A549 (cell line): ENCODE data around the gene CASTOR1. TPM values are rescaled to one million over a fixed set of nuclear protein-coding genes. Genes with fewer than 3 reads are reported as not detected.

ENCODE experiments used
- ATAC-seq, 2 experiments: fragments of 200-7000 bp in 1 of 2; fragments of >200 bp in 1 of 2; cut with Nextera tagmentation in 1 of 2; cut with Tn5 transposase in 1 of 2; 3 replicates each; pipeline versions ENCODE4 v1.8.0 to v1.9.1; 2018 to 2020; ENCODE audit warnings: mild to moderate bottlenecking in 1 of 2, moderate library complexity in 1 of 2
- CTCF ChIA-PET: fragments of 300-600 bp; sonication (Branson Sonifier 250); formaldehyde crosslinking; extraction: SDS; loops from one replicate; lab custom pipeline; 2021; ENCODE audit warnings: antibody characterized with exemption, inconsistent platforms; lab: Yijun Ruan, JAX
- POLR2A ChIA-PET: fragments of 350-600 bp; formaldehyde crosslinking; extraction: SDS; loops from one replicate; lab custom pipeline; 2021; ENCODE audit warnings: antibody characterized with exemption, inconsistent platforms; lab: Yijun Ruan, JAX
- DNase-seq, 2 experiments: peaks; one replicate each; pipeline versions ENCODE4 v3.0.0 to v3.0.0-alpha.2; 2011 to 2016; ENCODE audit warnings: low read depth in 1 of 2, low spot score in 1 of 2
- FAIRE-seq: peaks from 2 replicates; lab custom pipeline; 2011; peaks lifted over from hg19 to GRCh38; lab: Jason Lieb, UNC
- H3K27ac ChIP-seq, 2 experiments: fragments of >200 bp; sonication (Bioruptor Twin); formaldehyde crosslinking; 3 replicates each; pipeline ENCODE4 v1.5.1; 2016 to 2017
- H3K4me1 ChIP-seq: fragments of >200 bp; sonication (Bioruptor Twin); formaldehyde crosslinking; 3 replicates; pipeline ENCODE4 v1.6.1; 2016
- H3K4me2 ChIP-seq: fragments of >200 bp; sonication (Bioruptor Twin); formaldehyde crosslinking; 3 replicates; pipeline ENCODE4 v1.6.1; 2016
- H3K4me3 ChIP-seq: fragments of >200 bp; sonication (Bioruptor Twin); formaldehyde crosslinking; 3 replicates; pipeline ENCODE4 v1.5.1; 2016
- H3K9me3 ChIP-seq: fragments of >200 bp; sonication (Bioruptor Twin); formaldehyde crosslinking; 3 replicates; pipeline ENCODE4 v1.6.1; 2016
- BCL3 ChIP-seq: fragments of >200 bp; sonication (Bioruptor Twin); formaldehyde crosslinking; IDR thresholded peaks from 3 replicates; pipeline ENCODE4 v1.6.1; 2016
- BHLHE40 ChIP-seq: IDR thresholded peaks from 2 replicates; pipeline ENCODE4 v1.6.1; 2012; ENCODE audit warnings: low read depth, low read length, inconsistent platforms
- CBX2 ChIP-seq: fragments of 200-600 bp; sonication (generic); IDR thresholded peaks from 2 replicates; pipeline ENCODE4 v1.6.1; 2016; ENCODE audit warnings: low read depth, mild to moderate bottlenecking, borderline replicate concordance
- CEBPB ChIP-seq, 2 experiments: fragments of >200 bp in 1 of 2; sonication (Bioruptor Twin) in 1 of 2; formaldehyde crosslinking in 1 of 2; IDR thresholded peaks; 2 replicates each; pipeline ENCODE4 v1.6.1; 2012 to 2016
- EHMT2 ChIP-seq: fragments of 200-600 bp; sonication (generic); IDR thresholded peaks from 2 replicates; pipeline ENCODE4 v1.6.1; 2016; ENCODE audit warnings: antibody characterized with exemption, low read depth, mild to moderate bottlenecking, moderate library complexity
- FOSL2 ChIP-seq, 2 experiments: fragments of 450-650 bp in 1 of 2; fragments of >200 bp in 1 of 2; sonication (Bioruptor Twin) in 1 of 2; formaldehyde crosslinking; IDR thresholded peaks; 2 replicates each; pipeline versions ENCODE4 v1.5.0 to v1.6.1; 2016 to 2020; ENCODE audit warnings: mild to moderate bottlenecking in 1 of 2, moderate library complexity in 1 of 2
- FOXS1 ChIP-seq: fragments of 250-450 bp; sonication (Bioruptor Pico); IDR thresholded peaks from 2 replicates; pipeline ENCODE4 v1.5.0; 2020; ENCODE audit warnings: mild to moderate bottlenecking, moderate library complexity
- GATA3 ChIP-seq: IDR thresholded peaks from 2 replicates; pipeline ENCODE4 v1.6.1; 2012; ENCODE audit warnings: borderline replicate concordance
- HOXB13 ChIP-seq: fragments of 250-450 bp; sonication (Bioruptor Pico); IDR thresholded peaks from 2 replicates; pipeline ENCODE4 v1.5.0; 2020; ENCODE audit warnings: low read depth, mild to moderate bottlenecking, moderate library complexity
- HOXB5 ChIP-seq: fragments of 250-450 bp; sonication (Bioruptor Pico); IDR thresholded peaks from 2 replicates; pipeline ENCODE4 v1.5.0; 2020; ENCODE audit warnings: mild to moderate bottlenecking, moderate library complexity
- JUNB ChIP-seq: fragments of >200 bp; sonication (Bioruptor Twin); formaldehyde crosslinking; IDR thresholded peaks from 2 replicates; pipeline ENCODE4 v1.6.1; 2016
- KDM1A ChIP-seq: fragments of 200-600 bp; sonication (generic); IDR thresholded peaks from 2 replicates; pipeline ENCODE4 v1.6.1; 2016; ENCODE audit warnings: low read depth, mild to moderate bottlenecking
- KDM5A ChIP-seq: fragments of 200-600 bp; sonication (generic); IDR thresholded peaks from 2 replicates; pipeline ENCODE4 v1.6.1; 2016; ENCODE audit warnings: antibody characterized with exemption, mild to moderate bottlenecking
- MAFK ChIP-seq: fragments of 450-650 bp; IDR thresholded peaks from 2 replicates; pipeline ENCODE4 v1.6.1; 2014; ENCODE audit not compliant: partially characterized antibody
- NFE2L2 ChIP-seq: fragments of 150-350 bp; conservative IDR thresholded peaks from 2 replicates; pipeline ENCODE4 v1.6.1; 2014; ENCODE audit warnings: low read length
- NPAS2 ChIP-seq: fragments of 250-450 bp; sonication (Bioruptor Pico); IDR thresholded peaks from 2 replicates; pipeline ENCODE4 v1.8.0; 2022; ENCODE audit warnings: mild to moderate bottlenecking, moderate library complexity, borderline replicate concordance
- NR3C1 ChIP-seq: fragments of >200 bp; sonication (Bioruptor Twin); formaldehyde crosslinking; IDR thresholded peaks from 3 replicates; pipeline ENCODE4 v1.6.1; 2017
- POLR2A ChIP-seq: IDR thresholded peaks from 2 replicates; pipeline ENCODE4 v1.6.1; 2012; ENCODE audit warnings: mild to moderate bottlenecking, low read length
- RARB ChIP-seq: fragments of 250-450 bp; sonication (Bioruptor Pico); IDR thresholded peaks from 2 replicates; pipeline ENCODE4 v1.8.0; 2021; ENCODE audit warnings: mild to moderate bottlenecking, moderate library complexity
- RCOR1 ChIP-seq: fragments of 150-350 bp; IDR thresholded peaks from 2 replicates; pipeline ENCODE4 v1.6.1; 2014; ENCODE audit warnings: antibody characterized with exemption, low read length, low read depth
- RNF2 ChIP-seq: fragments of 200-600 bp; sonication (generic); IDR thresholded peaks from 2 replicates; pipeline ENCODE4 v1.6.1; 2016; ENCODE audit warnings: low read depth, mild to moderate bottlenecking, antibody characterized with exemption, moderate library complexity, borderline replicate concordance
- TP53 ChIP-seq: fragments of 250-450 bp; sonication (Bioruptor Pico); IDR thresholded peaks from 2 replicates; pipeline ENCODE4 v1.5.0; 2021; ENCODE audit warnings: mild to moderate bottlenecking, moderate library complexity
- ZFP36 ChIP-seq: fragments of 450-650 bp; IDR thresholded peaks from 2 replicates; pipeline ENCODE4 v1.6.1; 2014; ENCODE audit warnings: borderline replicate concordance; ENCODE audit not compliant: partially characterized antibody
- ZNF302 ChIP-seq: fragments of 250-450 bp; sonication (Bioruptor Pico); IDR thresholded peaks from 2 replicates; pipeline ENCODE4 v1.9.0; 2021; ENCODE audit warnings: inconsistent platforms, mild to moderate bottlenecking, moderate library complexity
- WGBS: methylation state at CpG from one replicate; pipeline ENCODE4 v1.1.6; 2017; ENCODE audit errors: missing lambda C conversion rate; 5-methylcytosine and 5-hydroxymethylcytosine counted together
- polyA plus RNA-seq, 4 experiments: library from polyadenylated mRNA; depleted of rRNA in 3 of 4; stranded (reverse); fragments of >200 nt; fragmentation: RNase III in 1 of 4; extraction: RNeasy Plus Mini Kit Qiagen cat#74134 plus additional on column Dnase treatment in 1 of 4; gene quantifications; 2 replicates in 3 of 4; 3 replicates in 1 of 4; pipeline ENCODE4 v1.2.3, GENCODE V29; 2011 to 2017
- TF ChIP-seq, protein P1 (sequence below): fragments of 250-450 bp; sonication (Bioruptor Pico); IDR thresholded peaks from 2 replicates; pipeline ENCODE4 v1.5.0; 2020; ENCODE audit warnings: low read depth, mild to moderate bottlenecking, moderate library complexity
- TF ChIP-seq, protein P2 (sequence below): fragments of >200 bp; sonication (Bioruptor Twin); formaldehyde crosslinking; IDR thresholded peaks from 2 replicates; pipeline ENCODE4 v1.6.1; 2016
- TF ChIP-seq, protein P3 (sequence below): fragments of 150-350 bp; IDR thresholded peaks from 2 replicates; pipeline ENCODE4 v1.6.1; 2014; ENCODE audit warnings: low read depth, mild to moderate bottlenecking, low read length
- TF ChIP-seq, protein P4 (sequence below): fragments of >200 bp; sonication (Bioruptor Twin); formaldehyde crosslinking; IDR thresholded peaks from 3 replicates; pipeline ENCODE4 v1.5.1; 2016

Gene CASTOR1
- polyA plus RNA-seq, 2 of the 4 experiments (the other 2 are of a cell fraction) = 4.7 to 12.2 TPM

GRCh38 chr22:30284666-30285065, 4.6 kb downstream of the CASTOR1 start:
- H3K9me3 ChIP-seq = no peaks in the 10 kb centered on the region
- POLR2A ChIA-PET = no interaction called here
- H3K27ac ChIP-seq = peak overlapping the region in 1 of 2 experiments; percentile 92; a peak in 3 of 6 replicates
- H3K4me1 ChIP-seq = peaks cover 26% of the 10 kb centered on the region
- no peak overlapping the region for H3K4me2 ChIP-seq
- ATAC-seq = no peak
- TF ChIP-seq FOSL2 (IDR thresholded peaks at IDR 0.05) (no peak), FOSL2 (CRISPR knock-in tag; IDR thresholded peaks at IDR 0.05) (no peak), RCOR1 (no peak), FOXS1 (CRISPR knock-in tag) (no peak), MAFK (no peak), NFE2L2 (no peak), ZNF302 (CRISPR knock-in tag) (no peak), EHMT2 (no peak)
- FAIRE-seq = no peak
- H3K4me3 ChIP-seq = no peak overlapping the region
- DNase-seq = no peak
- WGBS = 85% methylated on average over 4 of the region's 4 CpGs
- CTCF ChIA-PET = interaction anchor here (2.2 to 4.0 kb wide), 2 partner anchors 21 to 177 kb away, joined by 12 to 34 read pairs; no protein-coding TSS in a partner anchor

DNA sequence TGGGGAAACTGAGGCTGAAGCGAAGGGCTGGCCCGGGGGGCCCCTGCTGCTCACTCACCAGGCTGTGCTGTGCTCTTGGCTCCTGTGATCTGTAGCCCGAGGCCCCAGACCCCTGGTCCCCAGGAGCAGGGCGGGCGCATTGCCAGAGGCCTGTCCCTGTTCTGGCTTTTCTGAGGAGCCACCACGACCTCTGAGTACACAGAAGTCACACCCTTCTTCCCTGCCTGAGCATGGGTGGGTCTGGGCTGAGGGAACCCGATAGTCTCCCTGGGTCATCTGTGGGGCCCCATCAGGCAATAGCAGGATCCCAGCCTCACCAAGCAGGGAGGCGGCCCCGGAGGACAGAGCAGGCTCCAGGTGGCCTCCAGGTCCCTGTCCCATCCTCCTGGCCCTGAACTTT, 5.1 kb downstream of the CASTOR1 start:
- ATAC-seq = no peak
- Histone ChIP-seq H3K27ac (peak overlapping the region in 1 of 2 experiments; percentile 92; a peak in 3 of 6 replicates), H3K4me3 (no peak overlapping the region), H3K4me1 (peaks cover 26% of the 10 kb centered on the region), H3K4me2 (no peak overlapping the region)
- POLR2A ChIA-PET = no interaction called here
- TF ChIP-seq POLR2A (no peak), GATA3 (no peak), CEBPB (IDR thresholded peaks at IDR 0.05) (no peak), BCL3 (no peak), RARB (no peak), JUNB (no peak), EHMT2 (no peak), NFE2L2 (no peak), TP53 (no peak), RCOR1 (no peak), ZNF302 (CRISPR knock-in tag) (no peak)
- TF ChIP-seq, protein P1, sequence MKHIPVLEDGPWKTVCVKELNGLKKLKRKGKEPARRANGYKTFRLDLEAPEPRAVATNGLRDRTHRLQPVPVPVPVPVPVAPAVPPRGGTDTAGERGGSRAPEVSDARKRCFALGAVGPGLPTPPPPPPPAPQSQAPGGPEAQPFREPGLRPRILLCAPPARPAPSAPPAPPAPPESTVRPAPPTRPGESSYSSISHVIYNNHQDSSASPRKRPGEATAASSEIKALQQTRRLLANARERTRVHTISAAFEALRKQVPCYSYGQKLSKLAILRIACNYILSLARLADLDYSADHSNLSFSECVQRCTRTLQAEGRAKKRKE (CRISPR knock-in tag) = no peak
- TF ChIP-seq, protein P2, sequence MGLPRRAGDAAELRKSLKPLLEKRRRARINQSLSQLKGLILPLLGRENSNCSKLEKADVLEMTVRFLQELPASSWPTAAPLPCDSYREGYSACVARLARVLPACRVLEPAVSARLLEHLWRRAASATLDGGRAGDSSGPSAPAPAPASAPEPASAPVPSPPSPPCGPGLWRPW = no peak
- TF ChIP-seq, protein P3, sequence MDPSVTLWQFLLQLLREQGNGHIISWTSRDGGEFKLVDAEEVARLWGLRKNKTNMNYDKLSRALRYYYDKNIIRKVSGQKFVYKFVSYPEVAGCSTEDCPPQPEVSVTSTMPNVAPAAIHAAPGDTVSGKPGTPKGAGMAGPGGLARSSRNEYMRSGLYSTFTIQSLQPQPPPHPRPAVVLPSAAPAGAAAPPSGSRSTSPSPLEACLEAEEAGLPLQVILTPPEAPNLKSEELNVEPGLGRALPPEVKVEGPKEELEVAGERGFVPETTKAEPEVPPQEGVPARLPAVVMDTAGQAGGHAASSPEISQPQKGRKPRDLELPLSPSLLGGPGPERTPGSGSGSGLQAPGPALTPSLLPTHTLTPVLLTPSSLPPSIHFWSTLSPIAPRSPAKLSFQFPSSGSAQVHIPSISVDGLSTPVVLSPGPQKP = no peak
- TF ChIP-seq, all 56 proteins: peak for 0
- FAIRE-seq (no peak), DNase-seq (no peak)
- CTCF ChIA-PET = interaction anchor here (5.5 kb wide), 1 partner anchor 20 kb away, joined by 34 read pairs; no protein-coding TSS in a partner anchor
- 81% methylated on average over 9 of the region's 9 CpGs for WGBS
- H3K9me3 ChIP-seq = no peaks in the 10 kb centered on the region

DNA sequence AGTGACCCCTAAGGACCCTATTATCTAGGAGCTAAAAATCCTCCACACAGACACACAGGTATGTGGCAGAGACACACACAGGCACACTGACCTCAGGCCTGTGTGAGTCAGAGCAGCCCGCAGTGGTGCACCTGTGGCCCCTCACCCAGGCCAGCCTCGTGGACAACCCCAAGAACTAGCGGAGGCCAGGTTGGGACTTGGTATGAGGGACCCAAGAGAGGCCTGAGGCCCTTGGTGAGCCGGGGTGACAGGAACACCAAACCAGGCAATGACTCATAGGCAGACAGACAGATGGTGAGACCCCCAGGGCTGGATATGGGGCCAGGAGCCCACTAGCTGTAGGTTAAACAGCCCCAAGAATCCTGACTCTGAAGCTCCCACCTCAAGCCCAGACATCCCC, 6.0 kb downstream of the CASTOR1 start:
- DNase-seq (no peak), FAIRE-seq (no peak), ATAC-seq (no peak)
- 100% methylated on average over 1 of the region's 4 CpGs for WGBS
- no peaks in the 10 kb centered on the region for H3K9me3 ChIP-seq
- no peak overlapping the region for H3K4me2 ChIP-seq
- ChIA-PET CTCF (interaction anchor here (5.5 kb wide), 1 partner anchor 20 kb away, joined by 34 read pairs; no protein-coding TSS in a partner anchor), POLR2A (no interaction called here)
- H3K27ac ChIP-seq = peak overlapping the region in 1 of 2 experiments; percentile 28; a peak in 2 of 6 replicates
- H3K4me1 ChIP-seq = peaks cover 25% of the 10 kb centered on the region
- H3K4me3 ChIP-seq = no peak overlapping the region
- no peak for TF ChIP-seq NPAS2
- TF ChIP-seq TP53 = no peak
- TF ChIP-seq FOSL2 (IDR thresholded peaks at IDR 0.05) = no peak
- TF ChIP-seq FOSL2 (CRISPR knock-in tag; IDR thresholded peaks at IDR 0.05) = no peak
- no peak for TF ChIP-seq BHLHE40
- TF ChIP-seq, protein P4, sequence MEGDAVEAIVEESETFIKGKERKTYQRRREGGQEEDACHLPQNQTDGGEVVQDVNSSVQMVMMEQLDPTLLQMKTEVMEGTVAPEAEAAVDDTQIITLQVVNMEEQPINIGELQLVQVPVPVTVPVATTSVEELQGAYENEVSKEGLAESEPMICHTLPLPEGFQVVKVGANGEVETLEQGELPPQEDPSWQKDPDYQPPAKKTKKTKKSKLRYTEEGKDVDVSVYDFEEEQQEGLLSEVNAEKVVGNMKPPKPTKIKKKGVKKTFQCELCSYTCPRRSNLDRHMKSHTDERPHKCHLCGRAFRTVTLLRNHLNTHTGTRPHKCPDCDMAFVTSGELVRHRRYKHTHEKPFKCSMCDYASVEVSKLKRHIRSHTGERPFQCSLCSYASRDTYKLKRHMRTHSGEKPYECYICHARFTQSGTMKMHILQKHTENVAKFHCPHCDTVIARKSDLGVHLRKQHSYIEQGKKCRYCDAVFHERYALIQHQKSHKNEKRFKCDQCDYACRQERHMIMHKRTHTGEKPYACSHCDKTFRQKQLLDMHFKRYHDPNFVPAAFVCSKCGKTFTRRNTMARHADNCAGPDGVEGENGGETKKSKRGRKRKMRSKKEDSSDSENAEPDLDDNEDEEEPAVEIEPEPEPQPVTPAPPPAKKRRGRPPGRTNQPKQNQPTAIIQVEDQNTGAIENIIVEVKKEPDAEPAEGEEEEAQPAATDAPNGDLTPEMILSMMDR = no peak
- no peak for TF ChIP-seq ZFP36
- TF ChIP-seq KDM1A = no peak
- TF ChIP-seq RCOR1 = no peak
- TF ChIP-seq HOXB5 = no peak
- no peak for TF ChIP-seq BCL3
- no peak for TF ChIP-seq HOXB13 (CRISPR knock-in tag)
- TF ChIP-seq RNF2 = no peak
- no peak for TF ChIP-seq NR3C1
- TF ChIP-seq KDM5A = no peak
- TF ChIP-seq CBX2 = no peak
